CD4-positive, alpha-beta T cell treated with Interleukin-6 for 4 hours (primary cell): ENCODE measurements around the gene ROPN1.
"Not testable (repeated sequence)": the region's sequence is repeated elsewhere in the genome, so short reads cannot be mapped to it uniquely, and the experiment has no call there.

ENCODE experiments used
- DNase-seq: peaks from one replicate; pipeline ENCODE4 v3.0.0-alpha.2; 2020; ENCODE audit warnings: mixed read lengths

Gene ROPN1

DNA sequence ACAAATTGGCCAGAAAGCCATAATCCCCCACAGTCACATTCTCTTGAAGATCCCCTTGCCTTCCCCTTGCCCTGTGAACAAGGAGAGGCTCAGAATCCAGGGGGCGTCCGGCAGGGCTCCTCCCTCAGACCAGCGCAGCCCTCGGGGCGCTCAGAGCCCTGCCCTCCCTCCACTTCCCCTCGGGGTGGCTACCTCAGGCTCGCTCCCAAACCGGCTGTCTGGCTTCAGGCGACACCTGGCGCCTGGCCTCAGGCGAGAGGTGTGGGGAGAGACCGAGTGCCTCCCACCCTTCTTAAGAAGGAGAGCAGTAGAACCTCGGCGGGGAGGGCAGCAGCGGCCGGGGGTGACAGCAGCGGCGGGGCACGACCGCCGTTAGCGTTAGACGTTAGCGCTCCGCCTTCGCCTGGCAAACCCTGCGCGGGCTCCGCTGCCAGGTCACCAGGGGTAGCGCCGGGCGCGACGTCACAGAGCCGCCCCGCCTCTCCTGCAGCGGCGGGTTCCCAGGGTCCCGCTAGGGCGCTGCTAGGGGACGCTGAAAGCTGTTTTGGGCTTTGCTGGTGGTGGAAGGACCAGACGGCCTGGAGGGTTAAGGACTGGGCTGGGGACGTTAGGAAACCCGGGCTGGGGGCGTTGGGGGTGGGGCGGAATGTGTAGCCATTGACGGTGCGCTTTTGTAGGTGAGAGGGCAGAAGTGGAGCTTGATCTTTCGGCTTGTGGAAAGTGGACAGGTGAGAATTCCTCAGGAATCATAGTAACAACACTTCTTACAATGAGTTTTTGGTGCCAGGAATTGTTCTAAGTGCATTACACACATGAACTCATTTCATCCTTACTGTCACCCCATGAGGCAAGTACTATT is at the start of gene ROPN1:
ROPN1 (minus strand) TSS at position 395 of the 859 bp plus-strand sequence. CDS start 11,643 bp downstream, outside the sequence.
- DNase-seq = not testable (repeated sequence)

DNA sequence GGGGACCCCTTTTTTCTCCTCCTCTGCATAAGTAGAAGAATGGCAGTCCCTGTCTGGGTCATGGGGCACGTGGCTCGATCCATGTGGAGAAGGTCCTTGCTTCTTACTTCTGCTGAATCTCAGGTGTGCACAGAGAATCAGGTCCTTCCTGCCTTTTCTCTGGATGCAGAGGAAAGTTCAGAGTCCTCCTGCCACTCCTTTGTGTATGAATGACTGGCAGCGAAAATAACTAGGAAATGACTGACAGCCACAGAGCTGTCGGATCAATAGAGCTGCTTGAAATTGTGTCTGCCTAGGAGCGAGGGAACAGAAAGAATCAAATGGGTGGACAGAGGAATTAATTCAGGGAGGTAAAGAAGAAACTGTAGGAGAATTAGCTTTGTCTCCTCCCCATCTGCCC is 49.6 kb upstream of the ROPN1 start:
- no peak for DNase-seq

DNA sequence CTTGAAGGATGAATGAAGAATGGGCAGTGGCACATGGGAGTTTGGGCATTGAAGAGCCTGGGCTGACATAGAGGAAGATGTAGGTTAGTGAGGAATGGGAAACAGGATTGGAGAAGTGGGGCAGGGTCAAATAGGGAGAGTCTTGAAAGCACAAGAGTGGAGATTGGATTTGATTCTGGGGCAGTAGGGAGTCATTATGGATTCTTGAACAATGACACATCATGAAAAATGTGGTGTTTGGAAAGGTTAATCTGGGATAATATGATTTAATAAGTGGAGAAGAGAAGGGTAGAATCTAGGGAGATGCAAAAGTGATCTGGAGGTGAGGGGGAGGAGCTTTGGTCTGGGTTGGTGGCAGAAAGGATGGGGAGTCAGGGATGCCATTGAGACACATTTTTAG is 45.4 kb upstream of the ROPN1 start:
- no peak for DNase-seq

DNA sequence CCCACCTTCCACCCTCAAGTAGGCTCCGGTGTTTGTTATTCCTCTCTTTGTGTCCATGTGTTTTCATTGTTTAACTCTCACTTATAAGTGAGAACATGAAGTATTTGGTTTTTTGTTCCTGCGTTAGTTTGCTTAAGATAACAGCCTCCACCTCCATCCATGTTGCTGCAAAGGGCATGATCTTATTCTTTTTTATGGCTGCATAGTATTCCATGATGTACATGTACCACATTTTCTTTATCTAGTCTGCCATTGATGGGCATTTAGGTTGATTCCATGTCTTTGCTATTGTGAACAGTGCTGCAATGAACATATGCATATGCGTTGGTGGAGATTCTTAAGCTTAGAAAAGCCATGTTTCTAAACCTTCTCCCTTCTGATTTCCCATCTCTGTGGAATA is 44.3 kb upstream of the ROPN1 start:
- not testable (repeated sequence) for DNase-seq

DNA sequence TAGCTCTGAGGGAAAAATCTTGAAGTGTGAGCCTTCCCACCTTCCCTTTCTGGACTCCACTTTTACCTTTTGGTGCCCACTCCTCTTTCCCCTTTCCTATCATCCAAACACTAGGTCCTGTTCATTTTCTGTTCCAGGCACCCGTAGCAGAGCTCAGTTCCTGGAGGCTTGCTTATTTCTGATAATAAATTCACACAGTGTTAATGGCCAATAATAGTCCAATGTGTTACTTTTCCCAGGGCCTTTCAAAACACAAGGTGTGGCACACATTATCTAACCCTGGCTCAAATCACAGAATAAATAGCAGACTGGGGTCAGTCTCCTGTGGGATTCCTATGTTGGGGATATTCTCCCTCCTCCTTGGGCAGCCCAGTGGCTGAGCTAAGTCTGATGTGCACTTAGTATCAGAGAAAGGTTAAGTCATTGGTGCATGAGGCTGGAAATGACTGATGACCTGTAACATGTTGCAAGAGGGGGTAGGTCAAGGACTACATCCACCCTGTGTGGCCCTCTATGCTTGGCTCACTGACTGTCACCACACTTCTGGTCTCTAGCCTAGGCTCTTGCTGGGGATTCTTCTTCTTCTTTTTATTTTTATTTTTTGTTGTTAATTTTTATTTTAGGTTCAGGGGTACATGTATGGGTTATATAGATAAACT is 43.7 kb upstream of the ROPN1 start:
- no peak for DNase-seq

DNA sequence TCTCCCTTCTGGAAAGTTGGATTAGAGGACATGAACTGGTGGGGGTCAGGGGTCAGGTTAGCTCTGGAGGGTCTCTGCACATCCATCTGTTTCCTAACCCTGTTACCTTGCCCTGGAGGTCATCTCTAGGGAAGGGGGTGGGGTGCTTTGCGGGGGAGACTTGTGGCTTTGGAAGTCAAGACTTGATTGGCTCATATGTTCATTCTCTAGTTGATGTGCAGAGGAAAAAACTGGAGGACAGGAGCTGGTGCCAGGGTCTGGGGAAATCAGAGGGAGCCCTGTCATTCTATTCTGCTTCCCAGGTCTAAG is 42.9 kb upstream of the ROPN1 start:
- DNase-seq = no peak

DNA sequence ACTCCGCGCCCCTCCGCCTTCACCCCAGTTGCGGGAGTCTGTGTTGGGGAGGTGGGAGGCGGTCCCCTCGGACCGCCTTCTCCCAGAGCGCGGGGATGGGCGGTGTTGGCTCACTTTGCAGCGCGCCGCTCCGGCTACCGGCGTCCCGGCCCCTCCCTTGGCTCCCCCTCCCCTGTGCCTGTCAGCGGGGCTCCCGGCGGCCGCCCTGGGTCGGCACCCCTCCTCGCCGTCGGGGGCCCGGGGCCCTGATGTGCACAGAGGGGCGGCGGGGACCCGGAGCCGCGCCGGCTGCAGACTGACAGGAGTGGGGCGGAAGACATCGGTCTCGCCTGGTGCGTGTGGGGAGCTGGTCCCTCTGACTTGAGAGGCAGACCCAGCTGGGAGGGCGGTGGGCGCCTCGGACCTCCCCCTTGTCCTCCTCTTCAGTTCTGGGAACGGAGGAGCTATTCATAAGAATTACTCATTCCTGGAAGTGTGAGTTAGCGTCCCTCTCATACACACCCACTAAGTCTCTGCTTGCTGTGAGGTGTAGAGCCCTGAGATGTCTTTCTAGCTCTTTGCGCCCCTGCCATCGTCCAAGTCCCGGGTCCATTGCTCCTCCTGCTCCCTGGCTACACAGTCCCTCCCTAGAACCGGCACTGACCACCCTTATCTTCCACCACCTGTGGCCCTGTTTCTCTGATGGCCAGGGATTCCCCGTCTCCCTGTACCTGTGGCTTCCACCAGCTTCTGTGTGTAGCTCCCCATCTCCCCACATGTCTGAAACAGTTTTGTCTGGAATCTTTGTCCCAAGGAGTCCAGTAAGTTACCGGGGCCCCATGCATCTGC is 42.3 kb upstream of the ROPN1 start:
- DNase-seq = peak; percentile 7

DNA sequence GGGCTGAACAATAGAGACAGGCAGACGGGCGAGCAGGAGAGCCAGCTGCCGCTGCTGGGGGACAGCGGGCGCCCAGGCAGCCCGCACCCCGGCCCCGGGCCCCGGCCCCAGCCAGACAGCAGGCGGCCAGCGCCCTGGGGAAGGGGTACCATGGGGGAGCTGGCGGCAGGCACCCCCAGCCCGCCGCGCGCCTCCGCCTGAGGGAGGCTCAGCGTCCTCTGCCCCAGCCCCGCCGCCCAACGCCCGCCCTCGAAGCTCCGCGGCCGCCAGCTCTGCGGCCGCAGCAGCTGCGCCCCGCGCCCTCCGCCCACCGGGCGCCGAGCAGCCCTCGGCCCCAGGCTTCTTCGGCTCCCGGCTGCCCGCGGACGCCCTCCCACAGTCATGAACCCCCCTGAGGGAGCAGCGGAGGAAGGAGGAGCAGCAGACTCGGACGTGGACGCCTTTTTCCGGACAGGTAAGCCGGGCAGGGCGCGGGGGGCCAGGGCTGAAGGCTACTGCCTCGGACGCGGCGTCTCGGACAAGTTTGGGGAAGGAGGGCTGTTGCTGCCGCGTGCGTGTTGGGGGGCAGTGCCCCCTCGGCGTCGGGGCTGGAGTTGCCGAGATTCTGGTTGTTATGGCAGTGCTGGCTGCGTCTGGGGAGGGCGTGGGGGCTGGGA is 41.6 kb upstream of the ROPN1 start, which contains the start of gene KALRN:
KALRN (plus strand) TSS at position 10 of the 656 bp plus-strand sequence.
- DNase-seq = peak; percentile 1

DNA sequence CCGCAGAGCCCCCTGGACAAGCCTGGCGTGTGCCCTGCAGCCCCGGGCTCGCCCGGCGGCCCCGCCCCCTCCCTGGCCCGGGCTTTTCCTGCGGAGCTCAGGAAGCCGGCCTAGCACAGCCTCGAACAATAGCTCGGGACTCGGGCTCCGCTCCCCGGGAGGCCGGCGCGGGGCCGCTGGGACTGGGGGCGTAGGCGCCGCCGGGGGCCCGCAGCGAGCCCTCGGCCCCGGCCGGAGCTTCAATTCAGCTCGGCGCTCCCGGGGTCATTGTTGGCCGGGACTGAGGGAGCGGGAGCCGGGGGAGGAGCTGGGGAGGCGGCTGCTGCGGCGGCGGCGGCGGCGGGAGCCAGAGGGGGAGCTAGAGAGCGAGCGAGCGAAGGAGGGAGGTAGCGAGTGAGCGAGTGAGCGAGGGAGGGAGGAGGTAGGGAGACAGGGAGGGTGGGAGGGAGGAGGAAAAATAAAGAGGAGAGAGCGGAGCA is 41.0 kb upstream of the ROPN1 start:
- DNase-seq = peak; percentile 49

DNA sequence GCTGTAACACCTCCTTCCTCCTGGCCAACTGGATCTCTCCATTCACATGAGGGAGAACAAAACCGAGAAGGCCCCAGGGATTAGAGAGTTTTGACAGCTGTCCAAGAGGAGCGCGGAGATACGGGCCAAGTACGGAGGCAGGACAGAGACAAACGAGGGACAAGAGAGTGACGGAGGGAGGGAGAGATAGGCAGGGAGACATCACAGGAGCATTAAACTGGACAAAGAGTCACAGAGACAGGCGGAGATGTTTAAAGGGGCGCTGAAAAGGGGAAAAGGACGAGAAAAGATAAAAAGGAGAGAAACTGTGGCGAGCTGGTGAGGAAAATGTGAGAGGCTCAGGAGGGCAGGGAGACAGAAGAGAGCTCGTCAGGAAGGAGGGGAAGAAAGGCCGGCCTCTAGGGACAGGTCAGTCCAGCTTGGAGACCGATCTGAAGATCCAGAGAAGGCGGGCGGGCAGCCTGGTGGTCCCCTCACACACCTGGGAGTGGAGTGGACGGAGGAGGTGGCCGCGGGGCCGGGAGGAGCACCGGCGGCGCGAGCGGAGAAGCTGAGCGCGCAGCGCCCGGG is 40.5 kb upstream of the ROPN1 start:
- DNase-seq = no peak

DNA sequence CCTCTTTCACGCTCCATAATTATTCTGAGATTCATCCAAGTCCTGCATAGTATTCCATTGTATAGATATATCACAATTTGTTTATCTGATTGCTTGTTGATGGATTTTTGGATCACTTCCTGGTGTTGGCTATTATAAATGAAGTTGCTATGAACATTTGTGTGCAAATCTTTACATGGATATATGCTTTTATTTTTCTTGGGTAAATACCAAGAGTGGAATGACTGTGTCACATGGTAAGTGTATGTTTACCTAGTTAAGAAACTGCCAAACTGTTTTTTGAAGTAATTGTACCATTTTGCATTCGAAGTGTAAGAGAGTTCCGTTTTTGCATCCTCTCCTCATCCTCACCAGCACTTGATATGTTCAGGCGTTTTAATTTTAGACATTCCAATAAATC is 34.6 kb upstream of the ROPN1 start:
- DNase-seq = no peak

DNA sequence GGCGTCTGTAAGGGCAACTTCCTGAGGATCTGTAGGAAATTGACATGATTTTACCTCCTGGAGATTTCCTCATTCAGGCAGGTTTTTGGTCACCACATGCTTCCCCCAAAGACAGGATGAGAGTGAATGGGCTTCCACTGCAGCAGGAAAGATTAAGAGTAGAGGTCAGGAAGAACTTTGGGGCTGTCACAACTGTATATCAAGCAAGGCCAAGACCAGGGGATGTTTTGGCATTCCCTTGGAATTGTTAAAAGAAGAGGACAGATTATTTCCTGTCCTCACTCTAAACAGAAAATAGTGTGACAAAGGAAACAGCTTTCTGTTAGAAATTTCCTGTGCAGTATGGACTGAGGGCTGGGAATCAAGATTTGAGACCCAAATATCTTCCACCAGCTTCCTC is 31.6 kb upstream of the ROPN1 start:
- DNase-seq = not testable (repeated sequence)

DNA sequence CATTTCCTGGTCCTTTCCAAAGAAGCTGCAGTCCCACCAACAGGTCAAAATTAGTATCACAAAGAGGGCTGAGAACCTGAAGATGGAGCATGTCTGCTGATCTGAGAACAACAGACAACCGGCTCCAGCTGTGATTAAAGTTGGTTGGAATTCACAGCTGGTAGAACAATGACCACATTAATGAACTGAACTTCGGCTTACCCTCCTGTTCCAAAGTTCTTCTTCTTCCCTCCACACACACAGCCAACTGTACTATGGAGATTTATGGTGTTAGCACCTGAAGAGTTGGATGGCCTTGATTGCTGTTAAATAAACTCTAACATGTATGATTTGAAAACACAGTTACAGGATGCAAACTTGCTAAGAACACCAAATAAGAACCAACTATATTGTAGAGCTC is 27.4 kb upstream of the ROPN1 start:
- DNase-seq = no peak

DNA sequence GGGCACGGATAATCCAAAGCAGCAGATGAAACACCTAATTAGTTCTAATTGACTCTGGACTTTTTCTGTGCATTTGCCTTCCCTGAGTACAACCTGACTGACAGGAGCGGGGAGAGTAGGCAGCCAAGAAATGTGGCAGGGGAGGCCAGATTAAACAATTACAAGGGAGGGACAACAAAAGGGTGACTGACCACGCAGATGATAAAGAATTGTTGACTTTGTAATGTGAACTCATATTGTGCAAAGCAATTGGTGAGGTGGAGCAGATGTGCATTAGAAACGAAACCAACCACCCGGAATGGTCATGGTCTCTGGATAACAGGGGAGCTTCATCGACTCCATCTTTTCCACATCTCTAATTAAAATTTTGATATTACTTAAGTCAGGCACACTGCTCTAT is 25.6 kb upstream of the ROPN1 start:
- DNase-seq = not testable (repeated sequence)

DNA sequence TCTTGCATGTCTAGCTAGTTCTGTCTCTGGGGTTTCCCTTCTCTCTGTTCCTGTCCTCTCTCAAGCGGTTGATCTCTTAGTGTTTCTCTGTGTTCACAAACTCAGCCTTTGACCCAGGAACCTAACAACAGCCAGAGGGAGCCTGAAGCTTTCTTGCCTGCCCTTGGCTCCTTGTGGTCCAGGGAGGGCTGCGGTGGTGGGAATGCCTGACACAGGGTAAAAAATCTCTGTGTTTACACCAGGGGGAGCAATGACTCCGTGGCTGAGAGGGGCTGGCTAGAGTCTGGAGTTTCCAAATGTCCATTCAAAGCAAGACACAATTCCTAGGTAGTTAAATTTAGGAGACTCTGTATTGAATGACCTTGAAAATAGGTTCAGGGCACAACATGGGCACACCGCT is 24.6 kb upstream of the ROPN1 start:
- DNase-seq = not testable (repeated sequence)

DNA sequence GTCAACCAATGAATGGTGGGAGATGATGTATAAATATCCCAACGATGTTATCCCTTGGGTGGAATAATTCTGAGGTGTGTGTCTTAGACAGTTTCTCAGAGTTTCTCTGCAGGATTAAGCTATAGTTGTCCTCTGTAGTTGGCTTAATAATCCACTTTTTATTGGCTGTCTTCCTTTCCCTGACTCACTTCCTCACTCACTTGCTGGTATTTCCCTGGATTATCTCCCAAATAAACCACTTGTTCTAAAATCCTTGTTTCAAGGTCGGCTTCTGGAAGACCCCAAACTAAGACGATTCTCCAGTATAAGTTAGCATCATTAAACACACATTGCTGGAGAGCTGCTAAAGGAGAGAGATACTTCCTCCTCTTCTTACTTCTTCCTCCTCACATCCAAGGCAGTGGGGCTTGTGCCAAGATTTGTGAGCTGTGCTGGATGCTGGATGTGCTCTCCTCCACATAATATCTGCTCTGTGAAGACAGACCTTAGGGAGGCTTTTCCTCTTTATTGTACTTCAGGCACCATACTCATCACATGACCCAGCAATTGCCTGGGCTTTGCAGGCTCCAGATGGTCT is 22.5 kb upstream of the ROPN1 start:
- no peak for DNase-seq

DNA sequence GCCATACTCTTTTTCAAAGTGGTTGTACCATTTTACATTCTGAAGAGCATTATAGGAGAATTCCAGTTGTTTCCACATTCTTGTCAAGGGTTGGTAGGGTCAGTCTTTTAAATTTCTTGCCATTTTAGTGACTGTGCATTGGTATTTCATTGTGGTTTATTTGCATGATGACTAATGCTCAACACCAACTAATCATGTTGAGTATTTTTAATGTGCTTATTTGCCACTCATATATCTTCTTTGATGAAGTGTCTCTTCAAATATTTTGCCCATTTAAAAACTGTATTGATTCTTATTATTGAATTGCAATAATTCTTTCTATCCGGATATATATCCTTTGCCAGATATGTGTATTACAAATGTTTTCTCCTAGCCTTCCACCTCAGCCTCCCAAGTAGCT is 16.4 kb upstream of the ROPN1 start:
- not testable (repeated sequence) for DNase-seq

DNA sequence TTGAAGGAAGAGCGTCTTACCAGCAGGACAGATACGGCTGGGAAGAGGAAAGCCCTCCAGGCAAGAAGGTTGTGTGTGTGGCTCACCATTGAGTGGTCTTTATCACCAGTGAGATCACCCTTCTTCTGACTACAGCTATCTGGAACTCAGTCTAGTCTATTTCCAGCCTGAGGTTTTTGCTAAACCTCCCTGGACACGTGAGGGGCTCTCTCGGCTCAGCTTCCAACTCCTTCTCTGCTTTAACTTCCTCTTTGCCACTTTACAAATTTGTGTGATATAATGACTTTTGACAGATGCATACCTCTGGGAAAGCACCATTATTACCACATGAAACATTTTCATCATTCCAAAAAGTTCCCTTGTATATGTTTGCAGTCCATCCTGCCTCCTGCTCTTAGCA is 15.3 kb upstream of the ROPN1 start:
- DNase-seq = no peak

DNA sequence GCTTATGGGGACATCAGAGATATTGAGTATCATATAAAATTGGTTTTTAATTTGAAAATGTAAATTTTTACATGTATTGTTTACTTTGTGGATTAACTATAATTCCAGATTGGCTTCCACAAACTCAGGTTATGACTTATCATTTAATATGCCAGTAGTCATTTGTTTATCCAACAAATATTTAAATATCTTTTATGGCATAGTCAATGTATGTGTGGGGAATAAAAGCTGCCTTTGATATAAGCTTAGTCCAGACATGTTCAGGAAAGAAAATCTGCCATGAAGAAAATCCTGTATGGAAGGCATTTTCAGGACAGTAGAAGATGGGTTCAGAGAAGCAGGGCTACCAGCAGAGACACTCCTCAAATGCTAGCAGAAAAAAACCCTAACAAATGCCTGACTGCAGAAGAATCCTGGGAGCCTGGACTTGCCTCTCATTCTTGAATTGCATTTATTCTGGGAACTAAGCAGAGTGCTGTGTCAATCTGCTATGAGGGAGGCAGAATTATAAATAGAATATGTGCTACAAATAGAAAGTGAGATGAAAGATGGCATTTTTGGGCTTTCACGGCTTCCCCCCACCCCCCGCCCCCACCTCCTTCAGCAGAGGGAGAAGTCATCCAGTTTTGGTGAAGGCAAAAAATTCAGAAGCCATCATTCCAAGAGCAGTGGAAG is 10.6 kb upstream of the ROPN1 start:
- not testable (repeated sequence) for DNase-seq

DNA sequence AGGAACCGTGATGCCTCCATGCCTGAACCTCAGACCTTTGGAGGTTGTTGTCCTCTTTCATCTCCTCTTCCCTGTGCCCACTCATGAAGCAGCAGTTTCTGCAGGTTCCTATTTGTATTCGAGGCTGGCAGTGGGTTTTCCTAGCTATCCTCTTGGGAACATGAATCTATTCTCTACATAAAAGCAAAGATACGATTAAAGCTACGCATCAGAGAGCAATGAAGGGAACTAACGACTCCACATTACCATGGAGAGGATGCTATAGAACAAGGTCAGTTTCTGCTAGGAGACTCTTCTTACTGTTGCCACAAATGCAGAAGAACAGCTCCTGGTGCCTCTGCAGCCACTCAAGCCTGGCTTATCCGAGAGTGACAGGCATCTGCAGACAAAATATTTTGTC is 9.4 kb upstream of the ROPN1 start:
- DNase-seq = not testable (repeated sequence)

DNA sequence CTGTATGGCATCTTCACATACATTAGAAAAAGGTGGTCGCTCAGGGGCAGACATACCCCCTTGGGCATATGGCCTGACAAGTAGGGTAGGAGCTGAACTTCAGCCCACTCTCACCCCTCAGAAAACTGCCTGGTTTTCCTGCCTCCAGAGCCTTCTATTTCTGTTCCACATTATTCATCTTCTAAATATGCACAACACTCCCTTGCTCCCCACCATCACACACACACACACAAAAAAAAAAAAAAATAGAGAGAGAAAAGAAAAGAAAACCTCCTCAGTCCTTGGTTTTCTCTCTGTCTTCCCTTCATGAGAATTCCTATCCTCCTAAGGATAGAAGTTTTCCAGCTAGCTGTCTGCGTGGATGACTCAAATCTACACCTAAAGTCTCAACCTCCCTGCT is 5.6 kb upstream of the ROPN1 start:
- no peak for DNase-seq
